ENCODE measurements around the gene CD99.

- no peak for TF ChIP-seq CTCF (IDR thresholded peaks at IDR 0.05)
- TF ChIP-seq POLR2A (IDR thresholded peaks at IDR 0.05): no peak
Observed at GRCh38 chrX:2691543-2692220, 587 bp downstream of the CD99 start.
